Esophagus (tissue), 2 donors: ENCODE data around the gene UBE2F. TPM values are rescaled to one million over a fixed set of nuclear protein-coding genes. Genes with fewer than 3 reads are reported as not detected.
A peak's percentile ranks its signal among the peaks of the same experiment; 100 is the strongest.
"Not testable (repeated sequence)": the region's sequence is repeated elsewhere in the genome, so short reads cannot be mapped to it uniquely, and the experiment has no call there.

Experiments
- H3K27ac ChIP-seq, 2 donors: one replicate each; pipeline ENCODE4 v1.5.1; 2013; ENCODE audit warnings: low read depth in 2 of 2, mild to moderate bottlenecking in 2 of 2, inconsistent platforms in 1 of 2, low read length in 1 of 2, moderate library complexity in 1 of 2
- H3K27me3 ChIP-seq, 2 donors: one replicate each; pipeline ENCODE4 v1.6.1; 2013; ENCODE audit warnings: low read length in 2 of 2, control low read depth in 1 of 2, mild to moderate bottlenecking in 1 of 2; ENCODE audit not compliant: insufficient read depth in 2 of 2, control insufficient read depth in 1 of 2
- H3K36me3 ChIP-seq, 2 donors: one replicate each; pipeline ENCODE4 v1.6.1; 2013; ENCODE audit warnings: low read length in 1 of 2; ENCODE audit not compliant: control insufficient read depth in 2 of 2, insufficient read depth in 2 of 2
- H3K4me1 ChIP-seq, 2 donors: one replicate each; pipeline ENCODE4 v1.6.1; 2013; ENCODE audit warnings: low read length in 1 of 2; ENCODE audit not compliant: control insufficient read depth in 2 of 2, insufficient read depth in 2 of 2
- H3K4me3 ChIP-seq, 2 donors: one replicate each; pipeline ENCODE4 v1.5.1; 2013; ENCODE audit warnings: low read length in 2 of 2, mild to moderate bottlenecking in 2 of 2, low read depth in 1 of 2, moderate library complexity in 1 of 2
- H3K9me3 ChIP-seq, 2 donors: one replicate each; pipeline ENCODE4 v1.6.1; 2013; ENCODE audit warnings: mild to moderate bottlenecking in 2 of 2, low read depth in 1 of 2, low read length in 1 of 2, moderate library complexity in 1 of 2; ENCODE audit not compliant: control insufficient read depth in 2 of 2, insufficient read depth in 1 of 2
- WGBS, 2 donors: extraction: QIAGEN DNeasy Blood & Tissue Kit; methylation state at CpG; one replicate each; pipeline ENCODE4 v1.1.7; 2013; 5-methylcytosine and 5-hydroxymethylcytosine counted together
- polyA plus RNA-seq, 2 donors: library from polyadenylated mRNA; stranded (reverse); fragments of 200-250 nt; gene quantifications; one replicate each; pipeline ENCODE4 v1.2.3, GENCODE V29; 2013
- donor health status: healthy with polysubstance abuse.
- donor health status: Bipolar disorder and iron deficiency.

Gene UBE2F
- polyA plus RNA-seq, 2 donors, result 45.5 to 52.3 TPM

DNA sequence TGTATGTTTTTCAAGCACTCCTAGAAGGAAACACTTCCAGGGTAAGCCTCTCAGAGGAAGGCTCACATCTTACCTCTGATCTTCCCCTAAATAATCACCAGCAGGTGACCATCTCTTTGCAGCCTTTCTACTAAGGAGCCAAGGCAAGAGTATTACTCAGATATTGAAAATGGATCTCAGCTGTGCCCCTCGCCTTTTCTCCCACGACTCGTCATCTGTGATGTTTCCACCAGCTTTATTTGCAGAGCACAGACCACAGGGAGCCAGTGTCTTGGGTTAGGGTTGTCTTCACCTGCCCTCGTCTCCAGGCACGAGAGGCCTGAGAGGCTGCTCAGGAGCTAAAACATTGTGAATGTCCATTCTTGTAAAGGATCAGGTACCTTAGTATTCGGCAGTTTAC is 77.0 kb downstream of the UBE2F start:
- H3K4me3 ChIP-seq, result no peak overlapping the region
- no peaks in the 10 kb centered on the region for H3K9me3 ChIP-seq
- peaks cover 0 to 4% of the 10 kb centered on the region in 2 donors for H3K4me1 ChIP-seq
- peaks cover 7 to 16% of the 10 kb centered on the region in 2 donors for H3K36me3 ChIP-seq
- no peak overlapping the region for H3K27ac ChIP-seq
- 89 to 95% methylated on average over 6 of the region's 6 CpGs for WGBS, 2 donors
- H3K27me3 ChIP-seq, result no peaks in the 10 kb centered on the region

- Histone ChIP-seq H3K36me3 (peaks cover 4 to 7% of the 10 kb centered on the region in 2 donors), H3K9me3 (no peaks in the 10 kb centered on the region)
Observed at GRCh38 chr2:238045575-238045974, 78.8 kb downstream of the UBE2F start.

DNA sequence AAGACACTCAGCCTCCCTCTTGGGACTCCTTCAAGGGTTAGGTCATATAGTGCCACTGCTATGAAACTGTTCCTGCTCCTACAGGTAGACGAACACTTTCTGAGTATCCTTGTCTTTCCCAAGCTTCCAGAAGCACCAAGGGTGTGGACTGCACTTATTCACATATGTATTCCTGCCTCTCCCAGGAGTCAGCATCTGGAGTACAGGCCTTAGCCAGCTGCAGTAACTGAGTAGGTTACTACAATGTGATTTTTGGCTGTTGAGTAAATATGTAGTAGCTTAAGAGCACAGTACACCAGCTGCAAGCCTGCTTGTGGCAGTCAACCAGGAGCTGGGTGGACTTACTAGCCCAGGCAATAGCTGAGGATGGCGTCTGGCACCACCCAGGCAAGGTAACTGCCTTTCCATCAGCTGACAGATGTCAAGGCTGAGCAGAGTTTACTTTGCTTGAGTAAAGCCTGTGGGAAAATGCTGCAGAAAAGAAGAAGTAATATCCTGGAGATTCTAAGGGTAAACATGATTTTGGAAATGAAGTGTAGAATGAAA is 80.0 kb downstream of the UBE2F start:
- H3K27me3 ChIP-seq, result no peaks in the 10 kb centered on the region
- WGBS, 2 donors, result 84% methylated on average over 2 of the region's 2 CpGs
- peaks cover 3% of the 10 kb centered on the region in 2 donors for H3K36me3 ChIP-seq
- no peak overlapping the region for H3K4me3 ChIP-seq
- no peaks in the 10 kb centered on the region for H3K9me3 ChIP-seq
- no peak overlapping the region for H3K27ac ChIP-seq
- peaks cover 0 to 4% of the 10 kb centered on the region in 2 donors for H3K4me1 ChIP-seq

More at GRCh38 chr2:238045575-238045974, 78.8 kb downstream of the UBE2F start:
- Histone ChIP-seq H3K4me3 (no peak overlapping the region), H3K27me3 (no peaks in the 10 kb centered on the region), H3K4me1 (peaks cover 0 to 4% of the 10 kb centered on the region in 2 donors), H3K27ac (no peak overlapping the region)

- Histone ChIP-seq H3K27ac (no peak overlapping the region), H3K27me3 (no peaks in the 10 kb centered on the region), H3K36me3 (no peaks in the 10 kb centered on the region), H3K4me3 (no peak overlapping the region), H3K9me3 (no peaks in the 10 kb centered on the region), H3K4me1 (no peaks in the 10 kb centered on the region)
- 76 to 82% methylated on average over 2 of the region's 2 CpGs for WGBS, 2 donors
Observed at GRCh38 chr2:238053191-238053776, 86.5 kb downstream of the UBE2F start.

GRCh38 chr2:238055841-238056240 is 89.0 kb downstream of the UBE2F start:
- Histone ChIP-seq H3K4me3 (no peak overlapping the region), H3K9me3 (no peaks in the 10 kb centered on the region), H3K36me3 (no peaks in the 10 kb centered on the region), H3K27me3 (no peaks in the 10 kb centered on the region), H3K27ac (no peak overlapping the region), H3K4me1 (no peaks in the 10 kb centered on the region)
- WGBS, 2 donors, result 69 to 71% methylated on average over 3 of the region's 3 CpGs

GRCh38 chr2:238057696-238058575 is 91.1 kb downstream of the UBE2F start:
- H3K4me3 ChIP-seq, H3K4me1 ChIP-seq, H3K9me3 ChIP-seq, H3K27me3 ChIP-seq, H3K27ac ChIP-seq, H3K36me3 ChIP-seq: not testable (repeated sequence)
- WGBS, 2 donors, result 93 to 95% methylated on average over 36 to 44 of the region's 44 CpGs

DNA sequence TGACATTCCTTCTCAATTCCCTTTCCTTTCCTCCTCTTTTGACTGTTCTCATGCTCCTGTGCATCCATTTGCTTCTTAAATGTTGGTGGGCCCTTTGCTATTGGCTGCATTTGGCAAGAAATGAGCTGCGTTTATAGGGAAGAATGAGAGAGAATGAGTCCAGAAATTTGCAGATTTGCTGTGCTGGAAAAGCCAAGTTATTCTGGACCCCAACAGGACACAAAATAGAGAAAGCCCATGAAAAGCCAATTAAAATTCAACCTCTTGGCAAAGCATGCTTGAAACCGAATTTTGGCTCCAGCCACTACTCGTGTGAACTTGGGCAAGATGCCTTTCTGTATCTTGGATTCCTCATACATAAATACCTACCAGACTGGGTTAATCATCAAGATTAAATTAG is 92.7 kb downstream of the UBE2F start:
- H3K27me3 ChIP-seq, result no peaks in the 10 kb centered on the region
- H3K27ac ChIP-seq, result no peak overlapping the region
- no peaks in the 10 kb centered on the region for H3K9me3 ChIP-seq
- no peak overlapping the region for H3K4me3 ChIP-seq
- H3K4me1 ChIP-seq, result no peaks in the 10 kb centered on the region
- WGBS, 2 donors, result 69 to 74% methylated on average over 3 of the region's 3 CpGs
- no peaks in the 10 kb centered on the region for H3K36me3 ChIP-seq

DNA sequence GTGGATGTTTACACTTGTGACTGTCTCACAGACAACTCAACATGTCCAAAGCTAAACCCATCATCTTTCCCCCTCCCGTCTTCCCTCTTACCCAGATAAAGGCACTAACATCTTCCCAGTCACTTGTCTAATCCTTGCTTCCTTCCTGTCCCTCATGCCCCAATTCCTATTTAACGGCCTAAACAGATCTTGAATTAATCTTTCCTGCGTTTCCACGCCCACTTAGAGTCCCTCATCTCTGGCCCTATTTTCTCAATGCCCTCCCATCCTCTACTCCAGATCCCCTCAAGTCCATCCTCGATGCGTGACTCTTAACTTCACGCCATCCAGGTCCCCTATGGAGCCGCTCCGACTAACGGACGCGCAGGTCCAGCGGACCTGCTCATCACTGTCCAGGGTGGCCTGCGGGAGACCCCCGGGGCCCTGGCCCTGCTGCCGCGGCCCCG is 93.3 kb downstream of the UBE2F start:
- Histone ChIP-seq H3K27ac (peak overlapping the region; percentile 85 to 90), H3K9me3 (no peaks in the 10 kb centered on the region), H3K4me1 (no peaks in the 10 kb centered on the region), H3K4me3 (peak overlapping the region; percentile 64 to 81), H3K27me3 (no peaks in the 10 kb centered on the region), H3K36me3 (no peaks in the 10 kb centered on the region)
- 2% methylated on average over 18 of the region's 18 CpGs for WGBS, 2 donors

GRCh38 chr2:238060542-238061314 is 93.9 kb downstream of the UBE2F start, which contains the start of gene SCLY:
Gene SCLY, plus strand, starts transcription at chr2:238061001. Its CDS starts 54 bp downstream, at chr2:238061055.
- no peaks in the 10 kb centered on the region for H3K9me3 ChIP-seq
- no peaks in the 10 kb centered on the region for H3K36me3 ChIP-seq
- no peaks in the 10 kb centered on the region for H3K27me3 ChIP-seq
- 0 to 1% methylated on average over 97 to 98 of the region's 98 CpGs for WGBS, 2 donors
- no peaks in the 10 kb centered on the region for H3K4me1 ChIP-seq
- peak within 1 kb of the TSS; percentile 77 to 81 for H3K4me3 ChIP-seq
- peak within 1 kb of the TSS; percentile 86 to 90 for H3K27ac ChIP-seq
